ENCODE data around the gene SCARF1. TPM values are rescaled to one million over a fixed set of nuclear protein-coding genes. Genes with fewer than 3 reads are reported as not detected.

The SCARF1 gene
- total RNA-seq, 1 donor, result 4.6 TPM

Other genes with a start within 250 kb of the SCARF1 start
- gene YWHAE, start 245.5 kb downstream of the SCARF1 start, total RNA-seq, result 202 TPM
- 20.0 TPM for gene CRK, start 189.5 kb downstream of the SCARF1 start, total RNA-seq
- 12.1 TPM for gene MYO1C, start 153.0 kb downstream of the SCARF1 start, total RNA-seq
- 102 TPM for gene INPP5K, start 129.1 kb downstream of the SCARF1 start, total RNA-seq
- gene PITPNA, start 82.9 kb downstream of the SCARF1 start, total RNA-seq, result 16.8 TPM
- 88.4 TPM for gene SLC43A2, start 16.9 kb downstream of the SCARF1 start, total RNA-seq
- gene RILP, start 4.1 kb upstream of the SCARF1 start, total RNA-seq, result 6.7 TPM
- gene PRPF8, start 39.1 kb upstream of the SCARF1 start, total RNA-seq, result 186 TPM
- gene TLCD2, start 64.6 kb upstream of the SCARF1 start, total RNA-seq, result under 0.01 TPM
- 19.9 TPM for gene WDR81, start 79.0 kb upstream of the SCARF1 start, total RNA-seq
- 0.52 TPM for gene SERPINF2, start 97.1 kb upstream of the SCARF1 start, total RNA-seq
- gene SERPINF1, start 116.3 kb upstream of the SCARF1 start, total RNA-seq, result 15.1 TPM
- 7.1 TPM for gene SMYD4, start 184.2 kb upstream of the SCARF1 start, total RNA-seq
- gene RPA1, start 184.3 kb upstream of the SCARF1 start, total RNA-seq, result 21.3 TPM